HG03039 (cell line): Measurements from ENCODE around the gene SSNA1.

Experiments used
- ATAC-seq: cut with Tn5 transposase; IDR thresholded peaks from one replicate; pipeline ENCODE4 v1.9.1; 2021; ENCODE audit warnings: mild to moderate bottlenecking, moderate library complexity; ENCODE audit not compliant: unreplicated experiment

Gene SSNA1

GRCh38 chr9:137199411-137200121 lies 11.1 kb downstream of the SSNA1 start:
- ATAC-seq: no peak

- ATAC-seq: peak; percentile 82
Observed at GRCh38 chr9:137200311-137201204, 12.1 kb downstream of the SSNA1 start, which contains the start of gene TPRN. Gene TPRN, minus strand, starts transcription at chr9:137200741. Its CDS starts 30 bp downstream, at chr9:137200711.

GRCh38 chr9:137201205-137201868 lies 12.9 kb downstream of the SSNA1 start:
- no peak for ATAC-seq

GRCh38 chr9:137202966-137203365 lies 14.5 kb downstream of the SSNA1 start:
- ATAC-seq: no peak

- no peak for ATAC-seq
Observed at GRCh38 chr9:137204731-137205125, 16.3 kb downstream of the SSNA1 start.

GRCh38 chr9:137205126-137206069 lies 16.9 kb downstream of the SSNA1 start, which contains the start of the genes NDOR1 and TMEM203:
Gene NDOR1, plus strand, starts transcription at chr9:137205700. Its CDS starts 78 bp downstream, at chr9:137205778.
Gene TMEM203, minus strand, starts transcription at chr9:137205648. Its CDS starts 234 bp downstream, at chr9:137205414.
- peak; percentile 42 for ATAC-seq

GRCh38 chr9:137206602-137207001 lies 18.1 kb downstream of the SSNA1 start:
- ATAC-seq: no peak

- no peak for ATAC-seq
Observed at GRCh38 chr9:137211532-137211931, 23.1 kb downstream of the SSNA1 start.

- no peak for ATAC-seq
Observed at GRCh38 chr9:137212520-137212919, 24.0 kb downstream of the SSNA1 start.

GRCh38 chr9:137213160-137214060 lies 24.9 kb downstream of the SSNA1 start:
- ATAC-seq: no peak

- no peak for ATAC-seq
Observed at GRCh38 chr9:137214620-137215019, 26.1 kb downstream of the SSNA1 start.

GRCh38 chr9:137215196-137215986 lies 26.9 kb downstream of the SSNA1 start:
- ATAC-seq: no peak

GRCh38 chr9:137216188-137216965 lies 27.9 kb downstream of the SSNA1 start:
- ATAC-seq: no peak

- no peak for ATAC-seq
Observed at GRCh38 chr9:137217276-137218211, 29.1 kb downstream of the SSNA1 start.

- no peak for ATAC-seq
Observed at GRCh38 chr9:137218212-137218753, 29.8 kb downstream of the SSNA1 start.

- ATAC-seq: no peak
Observed at GRCh38 chr9:137218754-137219271, 30.3 kb downstream of the SSNA1 start.
